Panc1 (cell line): ENCODE measurements around the gene TRMT44.

Source experiments
- POLR2AphosphoS5 ChIP-seq: IDR thresholded peaks from 2 replicates; pipeline ENCODE4 v1.6.1; 2012; ENCODE audit warnings: mild to moderate bottlenecking, low read depth, low read length, moderate library complexity
- SIN3A ChIP-seq: IDR thresholded peaks from 2 replicates; pipeline ENCODE4 v1.6.1; 2012; ENCODE audit warnings: low read depth, mild to moderate bottlenecking, low read length, moderate library complexity, borderline replicate concordance; ENCODE audit not compliant: insufficient read depth
- TF ChIP-seq, protein P1 (sequence below): fragments of 450-650 bp; IDR thresholded peaks from 2 replicates; pipeline ENCODE4 v1.5.1; 2017; ENCODE audit warnings: mild to moderate bottlenecking

- TF ChIP-seq, protein P1, sequence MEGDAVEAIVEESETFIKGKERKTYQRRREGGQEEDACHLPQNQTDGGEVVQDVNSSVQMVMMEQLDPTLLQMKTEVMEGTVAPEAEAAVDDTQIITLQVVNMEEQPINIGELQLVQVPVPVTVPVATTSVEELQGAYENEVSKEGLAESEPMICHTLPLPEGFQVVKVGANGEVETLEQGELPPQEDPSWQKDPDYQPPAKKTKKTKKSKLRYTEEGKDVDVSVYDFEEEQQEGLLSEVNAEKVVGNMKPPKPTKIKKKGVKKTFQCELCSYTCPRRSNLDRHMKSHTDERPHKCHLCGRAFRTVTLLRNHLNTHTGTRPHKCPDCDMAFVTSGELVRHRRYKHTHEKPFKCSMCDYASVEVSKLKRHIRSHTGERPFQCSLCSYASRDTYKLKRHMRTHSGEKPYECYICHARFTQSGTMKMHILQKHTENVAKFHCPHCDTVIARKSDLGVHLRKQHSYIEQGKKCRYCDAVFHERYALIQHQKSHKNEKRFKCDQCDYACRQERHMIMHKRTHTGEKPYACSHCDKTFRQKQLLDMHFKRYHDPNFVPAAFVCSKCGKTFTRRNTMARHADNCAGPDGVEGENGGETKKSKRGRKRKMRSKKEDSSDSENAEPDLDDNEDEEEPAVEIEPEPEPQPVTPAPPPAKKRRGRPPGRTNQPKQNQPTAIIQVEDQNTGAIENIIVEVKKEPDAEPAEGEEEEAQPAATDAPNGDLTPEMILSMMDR: no peak
- TF ChIP-seq POLR2AphosphoS5: no peak
- TF ChIP-seq SIN3A: no peak
Observed at GRCh38 chr4:8410066-8410625, 30.4 kb upstream of the TRMT44 start.
